PFSK-1 (cell line): ENCODE data around the gene SAMHD1.

Experiments
- FOXP2 ChIP-seq: optimal IDR thresholded peaks from 2 replicates; pipeline ENCODE3; 2011; ENCODE audit warnings: borderline replicate concordance, control low read depth, inconsistent platforms; ENCODE audit not compliant: insufficient read depth; ENCODE audit errors: extremely low read length, extremely low read depth
- POLR2AphosphoS5 ChIP-seq: IDR thresholded peaks from 2 replicates; pipeline ENCODE4 v1.6.1; 2012; ENCODE audit warnings: low read depth, mild to moderate bottlenecking, control low read depth, low read length, moderate library complexity
- REST ChIP-seq, 2 experiments: IDR thresholded peaks; 2 replicates each; pipeline versions ENCODE4 v1.6.1 to v1.8.0; 2011 to 2012; ENCODE audit warnings: low read depth in 2 of 2, low read length in 2 of 2, control low read depth in 1 of 2, inconsistent platforms in 1 of 2, mild to moderate bottlenecking in 1 of 2, moderate library complexity in 1 of 2; ENCODE audit not compliant: insufficient read depth in 1 of 2
- SIN3A ChIP-seq: IDR thresholded peaks from 2 replicates; pipeline ENCODE4 v1.6.1; 2012; ENCODE audit warnings: mild to moderate bottlenecking, low read length, moderate library complexity, borderline replicate concordance; ENCODE audit not compliant: insufficient read depth
- TAF1 ChIP-seq: IDR thresholded peaks from 2 replicates; pipeline ENCODE4 v1.6.1; 2012; ENCODE audit warnings: low read length, control low read depth, borderline replicate concordance; ENCODE audit not compliant: insufficient read depth

Gene SAMHD1

DNA sequence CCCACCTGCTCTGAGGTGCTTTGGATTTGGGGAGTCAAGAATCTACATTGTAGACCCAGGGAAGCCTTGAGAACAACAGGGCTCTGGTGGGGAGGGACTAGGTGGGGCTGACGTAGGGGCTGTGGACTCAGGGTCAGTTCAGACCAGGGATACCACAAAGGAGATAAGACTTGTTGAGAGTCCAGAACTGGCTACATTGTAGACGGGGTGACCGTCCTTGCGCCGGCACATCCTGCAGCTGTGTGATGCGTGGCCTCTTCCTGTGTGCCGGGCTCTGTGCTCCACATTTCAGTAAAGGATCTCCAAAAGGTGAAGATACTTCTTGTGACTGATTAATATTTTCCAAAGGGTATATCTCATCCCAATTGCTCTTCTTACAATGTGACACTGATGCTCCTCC lies 85.3 kb downstream of the SAMHD1 start:
- TF ChIP-seq SIN3A, result no peak
- TF ChIP-seq REST (IDR thresholded peaks at IDR 0.05; ENCODE audit: insufficient read depth in 1 of 2, low read depth in 2 of 2, low read length in 2 of 2), result no peak
- no peak for TF ChIP-seq TAF1
- no peak for TF ChIP-seq FOXP2
- no peak for TF ChIP-seq POLR2AphosphoS5

DNA sequence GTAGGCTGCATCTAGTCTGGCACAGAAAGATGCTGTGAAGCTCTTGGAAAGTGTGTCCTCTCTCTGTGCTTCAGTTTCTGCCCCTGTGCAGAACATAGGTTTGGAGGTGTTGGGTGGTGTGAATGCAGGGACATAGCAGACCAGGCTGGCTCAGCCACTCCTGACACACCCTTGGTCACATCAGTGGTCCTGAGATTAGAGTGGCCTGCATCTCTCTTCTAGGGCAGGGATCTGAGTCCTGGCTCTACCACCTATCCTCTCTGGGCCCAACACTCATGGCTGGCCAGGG lies 85.7 kb downstream of the SAMHD1 start:
- TF ChIP-seq REST (IDR thresholded peaks at IDR 0.05; ENCODE audit: insufficient read depth in 1 of 2, low read depth in 2 of 2, low read length in 2 of 2) (no peak), SIN3A (no peak), POLR2AphosphoS5 (no peak), TAF1 (no peak), FOXP2 (no peak)

GRCh38 chr20:36865076-36865860 lies 86.2 kb downstream of the SAMHD1 start:
- no peak for TF ChIP-seq REST (IDR thresholded peaks at IDR 0.05; ENCODE audit: insufficient read depth in 1 of 2, low read depth in 2 of 2, low read length in 2 of 2)
- no peak for TF ChIP-seq SIN3A
- TF ChIP-seq FOXP2, result no peak

GRCh38 chr20:36862857-36863668 lies 88.4 kb downstream of the SAMHD1 start:
- no peak for TF ChIP-seq SIN3A
- no peak for TF ChIP-seq POLR2AphosphoS5
- no peak for TF ChIP-seq FOXP2
- TF ChIP-seq REST (IDR thresholded peaks at IDR 0.05; ENCODE audit: insufficient read depth in 1 of 2, low read depth in 2 of 2, low read length in 2 of 2), result no peak
- TF ChIP-seq TAF1, result no peak
